H9 (cell line): ENCODE data around the gene PGPEP1. TPM values are rescaled to one million over a fixed set of nuclear protein-coding genes. Genes with fewer than 3 reads are reported as not detected.

Experiments
- DNase-seq: peaks from one replicate; pipeline ENCODE4 v3.0.0-alpha.2; 2017
- H2AFZ ChIP-seq: one replicate; pipeline ENCODE4 v1.6.1; 2013; ENCODE audit warnings: mild to moderate bottlenecking, low read length, control low read depth, moderate library complexity
- H2AK5ac ChIP-seq: 2 replicates; pipeline ENCODE4 v1.6.1; 2013; ENCODE audit warnings: low read length, control low read depth, mixed read lengths; ENCODE audit not compliant: insufficient read length
- H2BK120ac ChIP-seq: one replicate; pipeline ENCODE4 v1.6.1; 2013; ENCODE audit warnings: low read depth, mild to moderate bottlenecking, low read length, control low read depth, inconsistent platforms; ENCODE audit not compliant: poor library complexity, severe bottlenecking
- H2BK12ac ChIP-seq: 2 replicates; pipeline ENCODE4 v1.6.1; 2013; ENCODE audit warnings: low read length, control low read depth, mixed read lengths, low read depth; ENCODE audit not compliant: insufficient read length
- H2BK15ac ChIP-seq: 2 replicates; pipeline ENCODE4 v1.6.1; 2013; ENCODE audit warnings: low read depth, low read length, control low read depth
- H2BK20ac ChIP-seq: one replicate; pipeline ENCODE4 v1.6.1; 2013; ENCODE audit warnings: low read depth, mild to moderate bottlenecking, low read length, control low read depth, inconsistent platforms; ENCODE audit not compliant: poor library complexity, severe bottlenecking
- H2BK5ac ChIP-seq: 2 replicates; pipeline ENCODE4 v1.6.1; 2013; ENCODE audit warnings: low read length, control low read depth, mixed read lengths; ENCODE audit not compliant: insufficient read length
- H3K14ac ChIP-seq: 2 replicates; pipeline ENCODE4 v1.6.1; 2013; ENCODE audit warnings: low read length, control low read depth; ENCODE audit not compliant: insufficient read depth
- H3K18ac ChIP-seq: 2 replicates; pipeline ENCODE4 v1.6.1; 2013; ENCODE audit warnings: low read depth, mild to moderate bottlenecking, mixed read lengths, low read length, control low read depth; ENCODE audit not compliant: insufficient read length
- H3K23ac ChIP-seq: 2 replicates; pipeline ENCODE4 v1.6.1; 2013; ENCODE audit warnings: low read length, control low read depth, mixed read lengths, low read depth; ENCODE audit not compliant: insufficient read length
- H3K23me2 ChIP-seq: 2 replicates; pipeline ENCODE4 v1.6.1; 2013; ENCODE audit warnings: low read depth, mild to moderate bottlenecking, mixed read lengths, low read length, control low read depth; ENCODE audit not compliant: insufficient read length, poor library complexity, severe bottlenecking
- H3K27ac ChIP-seq: 2 replicates; pipeline ENCODE4 v1.5.1; 2013; ENCODE audit warnings: low read length, control low read depth, mixed read lengths, low read depth; ENCODE audit not compliant: insufficient read length
- H3K27me3 ChIP-seq: 2 replicates; pipeline ENCODE4 v1.6.1; 2013; ENCODE audit warnings: low read length, control low read depth, inconsistent platforms; ENCODE audit not compliant: insufficient read depth
- H3K4ac ChIP-seq: 2 replicates; pipeline ENCODE4 v1.6.1; 2013; ENCODE audit warnings: low read depth, mild to moderate bottlenecking, control low read depth, inconsistent platforms, low read length, moderate library complexity
- H3K4me1 ChIP-seq: 2 replicates; pipeline ENCODE4 v1.6.1; 2013; ENCODE audit warnings: low read length, control low read depth, inconsistent platforms; ENCODE audit not compliant: insufficient read depth
- H3K4me2 ChIP-seq: 2 replicates; pipeline ENCODE4 v1.6.1; 2013; ENCODE audit warnings: low read length, control low read depth, mixed read lengths; ENCODE audit not compliant: insufficient read length, insufficient read depth
- H3K56ac ChIP-seq: 2 replicates; pipeline ENCODE4 v1.6.1; 2013; ENCODE audit warnings: low read depth, mild to moderate bottlenecking, mixed read lengths, low read length, control low read depth; ENCODE audit not compliant: insufficient read length
- H3K79me1 ChIP-seq: 2 replicates; pipeline ENCODE4 v1.6.1; 2013; ENCODE audit warnings: low read depth, mild to moderate bottlenecking, moderate library complexity, low read length, control low read depth, inconsistent platforms; ENCODE audit not compliant: insufficient read depth, poor library complexity, severe bottlenecking
- H3K79me2 ChIP-seq: 2 replicates; pipeline ENCODE4 v1.6.1; 2013; ENCODE audit warnings: low read length, control low read depth, inconsistent platforms; ENCODE audit not compliant: insufficient read depth
- H3K9ac ChIP-seq: 2 replicates; pipeline ENCODE4 v1.6.1; 2013; ENCODE audit warnings: low read length, control low read depth, mixed read lengths; ENCODE audit not compliant: insufficient read length; ENCODE audit errors: extremely low read depth
- H3K9me3 ChIP-seq: one replicate; pipeline ENCODE4 v1.6.1; 2013; ENCODE audit warnings: low read depth, low read length, inconsistent platforms; ENCODE audit not compliant: control insufficient read depth
- H3T11ph ChIP-seq: one replicate; pipeline ENCODE4 v1.6.1; 2013; ENCODE audit warnings: mild to moderate bottlenecking, low read length, control low read depth, inconsistent platforms
- H4K20me1 ChIP-seq: one replicate; pipeline ENCODE4 v1.6.1; 2013; ENCODE audit not compliant: control insufficient read depth, insufficient read length, insufficient read depth
- H4K5ac ChIP-seq: 2 replicates; pipeline ENCODE4 v1.6.1; 2013; ENCODE audit warnings: low read depth, mild to moderate bottlenecking, mixed read lengths, low read length, control low read depth; ENCODE audit not compliant: insufficient read length
- H4K8ac ChIP-seq: replicated peaks from 2 replicates; pipeline ENCODE4 v1.6.1; 2013; ENCODE audit warnings: low read length, control low read depth, mixed read lengths, low read depth; ENCODE audit not compliant: insufficient read length
- H4K91ac ChIP-seq: 2 replicates; pipeline ENCODE4 v1.6.1; 2013; ENCODE audit warnings: low read depth, mild to moderate bottlenecking, moderate library complexity, mixed read lengths, low read length, control low read depth; ENCODE audit not compliant: insufficient read length
- H3K27ac Mint-ChIP-seq, 3 experiments: 2 replicates in 2 of 3; 3 replicates in 1 of 3; pipeline ENCODE4 v1.8.0; 2020 to 2021; ENCODE audit warnings: mixed read lengths in 3 of 3, mild to moderate bottlenecking in 1 of 3, moderate library complexity in 1 of 3
- H3K27me3 Mint-ChIP-seq: 2 replicates; pipeline ENCODE4 v1.8.0; 2021; ENCODE audit warnings: low read depth, mild to moderate bottlenecking, moderate library complexity, mixed read lengths
- H3K36me3 Mint-ChIP-seq, 3 experiments: 2 replicates in 2 of 3; 3 replicates in 1 of 3; pipeline ENCODE4 v1.8.0; 2020 to 2021; ENCODE audit warnings: low read depth in 3 of 3, mixed read lengths in 3 of 3; ENCODE audit not compliant: insufficient read depth in 1 of 3
- H3K4me1 Mint-ChIP-seq, 2 experiments: 2 replicates each; pipeline ENCODE4 v1.8.0; 2020; ENCODE audit warnings: mixed read lengths in 2 of 2
- H3K4me3 Mint-ChIP-seq, 2 experiments: 2 replicates in 1 of 2; 3 replicates in 1 of 2; pipeline ENCODE4 v1.8.0; 2020 to 2021; ENCODE audit warnings: mild to moderate bottlenecking in 2 of 2, mixed read lengths in 2 of 2, moderate library complexity in 1 of 2
- H3K9me3 Mint-ChIP-seq, 2 experiments: 2 replicates in 1 of 2; 3 replicates in 1 of 2; pipeline ENCODE4 v1.8.0; 2020; ENCODE audit warnings: mild to moderate bottlenecking in 2 of 2, mixed read lengths in 2 of 2, moderate library complexity in 1 of 2
- CTCF ChIP-seq: fragments of 200-600 bp; sonication (generic); conservative IDR thresholded peaks from 3 replicates; pipeline ENCODE4 v1.8.0; 2021; ENCODE audit warnings: antibody characterized with exemption, mild to moderate bottlenecking
- WGBS: extraction: QIAGEN DNeasy Blood & Tissue Kit; methylation state at CpG from one replicate; pipeline ENCODE4 v1.1.7; 2013; ENCODE audit warnings: missing lambda C conversion rate, low lambda C conversion rate, mixed read lengths; ENCODE audit not compliant: insufficient read length; ENCODE audit errors: extremely low coverage; 5-methylcytosine and 5-hydroxymethylcytosine counted together
- total RNA-seq: library from RNA; stranded (reverse); gene quantifications from 2 replicates; pipeline ENCODE4 v1.2.1, GENCODE V29; 2021

PGPEP1 gene
- total RNA-seq, 1 experiment from 2014 or later = 64.8 TPM

- Mint-ChIP-seq H3K36me3 (peaks cover 0 to 2% (median 0%) of the 10 kb centered on the region in 3 experiments; a peak in 1 of 7 replicates), H3K4me1 (peaks cover 19 to 20% of the 10 kb centered on the region in 2 experiments), H3K9me3 (no peaks in the 10 kb centered on the region; a peak in 1 of 5 replicates), H3K4me3 (peak overlapping the region in 1 of 2 experiments; percentile 46; a peak in 3 of 5 replicates), H3K27me3 (no peaks in the 10 kb centered on the region; the same call in 1 of the 2 replicates), H3K27ac (peak overlapping the region; percentile 97 to 98 (median 97))
- Histone ChIP-seq H3K9me3 (no peaks in the 10 kb centered on the region), H3K14ac (peak overlapping the region; percentile 87; the same call in 1 of the 2 replicates), H3K56ac (no peak overlapping the region), H2AK5ac (peak overlapping the region; percentile 15), H4K5ac (peak overlapping the region; percentile 77), H2BK5ac (peak overlapping the region; percentile 51), H3T11ph (peak overlapping the region; percentile 3), H2BK120ac (peak overlapping the region; percentile 15), H2BK20ac (peak overlapping the region; percentile 49), H2BK12ac (peak overlapping the region; percentile 68), H2AFZ (no peak overlapping the region), H3K27me3 (no peaks in the 10 kb centered on the region), H4K20me1 (peaks cover 2% of the 10 kb centered on the region), H3K18ac (peak overlapping the region; percentile 94), H4K91ac (peak overlapping the region; percentile 77), H3K4ac (peak overlapping the region; percentile 48), H3K79me2 (no peaks in the 10 kb centered on the region), H3K4me1 (peaks cover 2% of the 10 kb centered on the region; the same call in 1 of the 2 replicates), H3K4me2 (no peak overlapping the region), H3K23me2 (no peaks in the 10 kb centered on the region), H4K8ac (peak overlapping the region; percentile 90), H2BK15ac (no peak overlapping the region), H3K23ac (peak overlapping the region; percentile 23), H3K79me1 (no peaks in the 10 kb centered on the region), H3K27ac (peak overlapping the region; percentile 67), H3K9ac (no peak overlapping the region)
- peak; percentile 99 for DNase-seq
- TF ChIP-seq CTCF = no peak
- WGBS = no CpG with 5 or more reads among the region's 17 CpGs
These were observed 33.7 kb downstream of the PGPEP1 start for GRCh38 chr19:18373892-18374629.
